Fibroblast of gingiva (primary cell): ENCODE data around the gene CDCP2.

Source experiments
- DNase-seq: peaks from one replicate; pipeline ENCODE4 v3.0.0-alpha.2; 2011; ENCODE audit warnings: low read depth

CDCP2 gene

GRCh38 chr1:54136269-54136896, 16.4 kb downstream of the CDCP2 start:
- DNase-seq = no peak

GRCh38 chr1:54135436-54136120, 17.2 kb downstream of the CDCP2 start:
- no peak for DNase-seq

GRCh38 chr1:54134295-54134694, 18.5 kb downstream of the CDCP2 start:
- no peak for DNase-seq

GRCh38 chr1:54132495-54132894, 20.3 kb downstream of the CDCP2 start:
- no peak for DNase-seq

- no peak for DNase-seq
Measured at GRCh38 chr1:54131419-54131818, 21.4 kb downstream of the CDCP2 start.

GRCh38 chr1:54129858-54130257, 22.9 kb downstream of the CDCP2 start:
- no peak for DNase-seq

- DNase-seq = no peak
Measured at GRCh38 chr1:54127594-54128300, 25.1 kb downstream of the CDCP2 start.

GRCh38 chr1:54126271-54126815, 26.5 kb downstream of the CDCP2 start:
- no peak for DNase-seq

- no peak for DNase-seq
Measured at GRCh38 chr1:54125386-54126070, 27.3 kb downstream of the CDCP2 start.

- DNase-seq = no peak
Measured at GRCh38 chr1:54124906-54125305, 27.9 kb downstream of the CDCP2 start.

- no peak for DNase-seq
Measured at GRCh38 chr1:54124472-54124871, 28.3 kb downstream of the CDCP2 start.

GRCh38 chr1:54122992-54123391, 29.8 kb downstream of the CDCP2 start:
- no peak for DNase-seq

- DNase-seq = no peak
Measured at GRCh38 chr1:54122135-54122751, 30.6 kb downstream of the CDCP2 start.

GRCh38 chr1:54121482-54122134, 31.2 kb downstream of the CDCP2 start:
- peak; percentile 45 for DNase-seq

GRCh38 chr1:54120698-54121481, 31.9 kb downstream of the CDCP2 start:
- no peak for DNase-seq

- no peak for DNase-seq
Measured at GRCh38 chr1:54120018-54120697, 32.6 kb downstream of the CDCP2 start.

GRCh38 chr1:54118704-54119103, 34.1 kb downstream of the CDCP2 start:
- no peak for DNase-seq

GRCh38 chr1:54117815-54118563, 34.8 kb downstream of the CDCP2 start:
- no peak for DNase-seq

- no peak for DNase-seq
Measured at GRCh38 chr1:54115520-54115919, 37.3 kb downstream of the CDCP2 start.
